H9 (cell line): ENCODE results near the gene ATP6V1C2. TPM values are rescaled to one million over a fixed set of nuclear protein-coding genes. Genes with fewer than 3 reads are reported as not detected.
A peak's percentile ranks its signal among the peaks of the same experiment; 100 is the strongest.

ENCODE experiments used
- DNase-seq: peaks from one replicate; pipeline ENCODE4 v3.0.0-alpha.2; 2017
- H2AFZ ChIP-seq: one replicate; pipeline ENCODE4 v1.6.1; 2013; ENCODE audit warnings: mild to moderate bottlenecking, low read length, control low read depth, moderate library complexity
- H2AK5ac ChIP-seq: 2 replicates; pipeline ENCODE4 v1.6.1; 2013; ENCODE audit warnings: low read length, control low read depth, mixed read lengths; ENCODE audit not compliant: insufficient read length
- H2BK120ac ChIP-seq: one replicate; pipeline ENCODE4 v1.6.1; 2013; ENCODE audit warnings: low read depth, mild to moderate bottlenecking, low read length, control low read depth, inconsistent platforms; ENCODE audit not compliant: poor library complexity, severe bottlenecking
- H2BK12ac ChIP-seq: 2 replicates; pipeline ENCODE4 v1.6.1; 2013; ENCODE audit warnings: low read length, control low read depth, mixed read lengths, low read depth; ENCODE audit not compliant: insufficient read length
- H2BK15ac ChIP-seq: 2 replicates; pipeline ENCODE4 v1.6.1; 2013; ENCODE audit warnings: low read depth, low read length, control low read depth
- H2BK20ac ChIP-seq: one replicate; pipeline ENCODE4 v1.6.1; 2013; ENCODE audit warnings: low read depth, mild to moderate bottlenecking, low read length, control low read depth, inconsistent platforms; ENCODE audit not compliant: poor library complexity, severe bottlenecking
- H2BK5ac ChIP-seq: 2 replicates; pipeline ENCODE4 v1.6.1; 2013; ENCODE audit warnings: low read length, control low read depth, mixed read lengths; ENCODE audit not compliant: insufficient read length
- H3K14ac ChIP-seq: 2 replicates; pipeline ENCODE4 v1.6.1; 2013; ENCODE audit warnings: low read length, control low read depth; ENCODE audit not compliant: insufficient read depth
- H3K18ac ChIP-seq: 2 replicates; pipeline ENCODE4 v1.6.1; 2013; ENCODE audit warnings: low read depth, mild to moderate bottlenecking, mixed read lengths, low read length, control low read depth; ENCODE audit not compliant: insufficient read length
- H3K23ac ChIP-seq: 2 replicates; pipeline ENCODE4 v1.6.1; 2013; ENCODE audit warnings: low read length, control low read depth, mixed read lengths, low read depth; ENCODE audit not compliant: insufficient read length
- H3K23me2 ChIP-seq: 2 replicates; pipeline ENCODE4 v1.6.1; 2013; ENCODE audit warnings: low read depth, mild to moderate bottlenecking, mixed read lengths, low read length, control low read depth; ENCODE audit not compliant: insufficient read length, poor library complexity, severe bottlenecking
- H3K27ac ChIP-seq: 2 replicates; pipeline ENCODE4 v1.5.1; 2013; ENCODE audit warnings: low read length, control low read depth, mixed read lengths, low read depth; ENCODE audit not compliant: insufficient read length
- H3K27me3 ChIP-seq: 2 replicates; pipeline ENCODE4 v1.6.1; 2013; ENCODE audit warnings: low read length, control low read depth, inconsistent platforms; ENCODE audit not compliant: insufficient read depth
- H3K4ac ChIP-seq: 2 replicates; pipeline ENCODE4 v1.6.1; 2013; ENCODE audit warnings: low read depth, mild to moderate bottlenecking, control low read depth, inconsistent platforms, low read length, moderate library complexity
- H3K4me1 ChIP-seq: 2 replicates; pipeline ENCODE4 v1.6.1; 2013; ENCODE audit warnings: low read length, control low read depth, inconsistent platforms; ENCODE audit not compliant: insufficient read depth
- H3K4me2 ChIP-seq: 2 replicates; pipeline ENCODE4 v1.6.1; 2013; ENCODE audit warnings: low read length, control low read depth, mixed read lengths; ENCODE audit not compliant: insufficient read length, insufficient read depth
- H3K56ac ChIP-seq: 2 replicates; pipeline ENCODE4 v1.6.1; 2013; ENCODE audit warnings: low read depth, mild to moderate bottlenecking, mixed read lengths, low read length, control low read depth; ENCODE audit not compliant: insufficient read length
- H3K79me1 ChIP-seq: 2 replicates; pipeline ENCODE4 v1.6.1; 2013; ENCODE audit warnings: low read depth, mild to moderate bottlenecking, moderate library complexity, low read length, control low read depth, inconsistent platforms; ENCODE audit not compliant: insufficient read depth, poor library complexity, severe bottlenecking
- H3K79me2 ChIP-seq: 2 replicates; pipeline ENCODE4 v1.6.1; 2013; ENCODE audit warnings: low read length, control low read depth, inconsistent platforms; ENCODE audit not compliant: insufficient read depth
- H3K9ac ChIP-seq: 2 replicates; pipeline ENCODE4 v1.6.1; 2013; ENCODE audit warnings: low read length, control low read depth, mixed read lengths; ENCODE audit not compliant: insufficient read length; ENCODE audit errors: extremely low read depth
- H3K9me3 ChIP-seq: one replicate; pipeline ENCODE4 v1.6.1; 2013; ENCODE audit warnings: low read depth, low read length, inconsistent platforms; ENCODE audit not compliant: control insufficient read depth
- H3T11ph ChIP-seq: one replicate; pipeline ENCODE4 v1.6.1; 2013; ENCODE audit warnings: mild to moderate bottlenecking, low read length, control low read depth, inconsistent platforms
- H4K20me1 ChIP-seq: one replicate; pipeline ENCODE4 v1.6.1; 2013; ENCODE audit not compliant: control insufficient read depth, insufficient read length, insufficient read depth
- H4K5ac ChIP-seq: 2 replicates; pipeline ENCODE4 v1.6.1; 2013; ENCODE audit warnings: low read depth, mild to moderate bottlenecking, mixed read lengths, low read length, control low read depth; ENCODE audit not compliant: insufficient read length
- H4K8ac ChIP-seq: replicated peaks from 2 replicates; pipeline ENCODE4 v1.6.1; 2013; ENCODE audit warnings: low read length, control low read depth, mixed read lengths, low read depth; ENCODE audit not compliant: insufficient read length
- H4K91ac ChIP-seq: 2 replicates; pipeline ENCODE4 v1.6.1; 2013; ENCODE audit warnings: low read depth, mild to moderate bottlenecking, moderate library complexity, mixed read lengths, low read length, control low read depth; ENCODE audit not compliant: insufficient read length
- H3K27ac Mint-ChIP-seq, 3 experiments: 2 replicates in 2 of 3; 3 replicates in 1 of 3; pipeline ENCODE4 v1.8.0; 2020 to 2021; ENCODE audit warnings: mixed read lengths in 3 of 3, mild to moderate bottlenecking in 1 of 3, moderate library complexity in 1 of 3
- H3K27me3 Mint-ChIP-seq: 2 replicates; pipeline ENCODE4 v1.8.0; 2021; ENCODE audit warnings: low read depth, mild to moderate bottlenecking, moderate library complexity, mixed read lengths
- H3K36me3 Mint-ChIP-seq, 3 experiments: 2 replicates in 2 of 3; 3 replicates in 1 of 3; pipeline ENCODE4 v1.8.0; 2020 to 2021; ENCODE audit warnings: low read depth in 3 of 3, mixed read lengths in 3 of 3; ENCODE audit not compliant: insufficient read depth in 1 of 3
- H3K4me1 Mint-ChIP-seq, 2 experiments: 2 replicates each; pipeline ENCODE4 v1.8.0; 2020; ENCODE audit warnings: mixed read lengths in 2 of 2
- H3K4me3 Mint-ChIP-seq, 2 experiments: 2 replicates in 1 of 2; 3 replicates in 1 of 2; pipeline ENCODE4 v1.8.0; 2020 to 2021; ENCODE audit warnings: mild to moderate bottlenecking in 2 of 2, mixed read lengths in 2 of 2, moderate library complexity in 1 of 2
- H3K9me3 Mint-ChIP-seq, 2 experiments: 2 replicates in 1 of 2; 3 replicates in 1 of 2; pipeline ENCODE4 v1.8.0; 2020; ENCODE audit warnings: mild to moderate bottlenecking in 2 of 2, mixed read lengths in 2 of 2, moderate library complexity in 1 of 2
- CTCF ChIP-seq: fragments of 200-600 bp; sonication (generic); conservative IDR thresholded peaks from 3 replicates; pipeline ENCODE4 v1.8.0; 2021; ENCODE audit warnings: antibody characterized with exemption, mild to moderate bottlenecking
- WGBS: extraction: QIAGEN DNeasy Blood & Tissue Kit; methylation state at CpG from one replicate; pipeline ENCODE4 v1.1.7; 2013; ENCODE audit warnings: missing lambda C conversion rate, low lambda C conversion rate, mixed read lengths; ENCODE audit not compliant: insufficient read length; ENCODE audit errors: extremely low coverage; 5-methylcytosine and 5-hydroxymethylcytosine counted together
- total RNA-seq: library from RNA; stranded (reverse); gene quantifications from 2 replicates; pipeline ENCODE4 v1.2.1, GENCODE V29; 2021

Gene ATP6V1C2
- total RNA-seq, 1 experiment from 2014 or later = 1.2 TPM

- no peak overlapping the region for H3K9ac ChIP-seq
- WGBS = no CpG with 5 or more reads among the region's 2 CpGs
- no peak overlapping the region for H2BK120ac ChIP-seq
- Mint-ChIP-seq H3K27ac (peak overlapping the region in 1 of 3 experiments; percentile 28; a peak in 1 of 7 replicates), H3K36me3 (no peaks in the 10 kb centered on the region), H3K27me3 (no peaks in the 10 kb centered on the region; the same call in 1 of the 2 replicates), H3K4me3 (no peak overlapping the region), H3K4me1 (0 out of 4 replicates have a peak, but pooled peaks cover 0 to 5% of the 10 kb centered on the region in 2 experiments), H3K9me3 (no peaks in the 10 kb centered on the region)
- no peaks in the 10 kb centered on the region for H3K4me1 ChIP-seq
- no peak overlapping the region for H2BK15ac ChIP-seq
- H3K79me1 ChIP-seq = no peaks in the 10 kb centered on the region
- no peak overlapping the region for H4K91ac ChIP-seq
- H3K4me2 ChIP-seq = no peak overlapping the region
- H4K20me1 ChIP-seq = no peaks in the 10 kb centered on the region
- no peak overlapping the region for H2BK20ac ChIP-seq
- H3K18ac ChIP-seq = no peak overlapping the region
- H3K23ac ChIP-seq = no peak overlapping the region
- H3K27me3 ChIP-seq = no peaks in the 10 kb centered on the region
- H3K56ac ChIP-seq = no peak overlapping the region
- DNase-seq = no peak
- H3K23me2 ChIP-seq = no peaks in the 10 kb centered on the region
- H3K9me3 ChIP-seq = no peaks in the 10 kb centered on the region
- no peak overlapping the region for H3T11ph ChIP-seq
- no peak overlapping the region for H3K4ac ChIP-seq
- no peak overlapping the region for H3K14ac ChIP-seq
- no peak overlapping the region for H2AK5ac ChIP-seq
- no peak overlapping the region for H3K27ac ChIP-seq
- H2BK12ac ChIP-seq = no peak overlapping the region
- H3K79me2 ChIP-seq = no peaks in the 10 kb centered on the region
- no peak overlapping the region for H2BK5ac ChIP-seq
- no peak overlapping the region for H4K8ac ChIP-seq
- H4K5ac ChIP-seq = no peak overlapping the region
- TF ChIP-seq CTCF = no peak
- no peak overlapping the region for H2AFZ ChIP-seq
Measured at GRCh38 chr2:10741139-10741538, 19.7 kb downstream of the ATP6V1C2 start.
